ENCODE results near the gene GP2.
"Not testable (repeated sequence)": the region's sequence is repeated elsewhere in the genome, so short reads cannot be mapped to it uniquely, and the experiment has no call there.

GP2 gene

GRCh38 chr16:20323591-20324117 lies 3.7 kb downstream of the GP2 start:
- DNase-seq: no peak

GRCh38 chr16:20322696-20323095 lies 4.6 kb downstream of the GP2 start:
- no peak for DNase-seq

GRCh38 chr16:20321671-20322070 lies 5.6 kb downstream of the GP2 start:
- DNase-seq: no peak

- DNase-seq: not testable (repeated sequence)
These were observed 6.3 kb downstream of the GP2 start for GRCh38 chr16:20321051-20321450.

GRCh38 chr16:20320592-20320991 lies 6.7 kb downstream of the GP2 start:
- DNase-seq: no peak

- DNase-seq: no peak
These were observed 7.1 kb downstream of the GP2 start for GRCh38 chr16:20320178-20320577.

- DNase-seq: no peak
These were observed 7.9 kb downstream of the GP2 start for GRCh38 chr16:20319406-20319805.

GRCh38 chr16:20318437-20318836 lies 8.9 kb downstream of the GP2 start:
- DNase-seq: no peak

GRCh38 chr16:20318006-20318405 lies 9.3 kb downstream of the GP2 start:
- no peak for DNase-seq

GRCh38 chr16:20317117-20317516 lies 10.2 kb downstream of the GP2 start:
- no peak for DNase-seq

GRCh38 chr16:20316715-20317114 lies 10.6 kb downstream of the GP2 start:
- no peak for DNase-seq

- DNase-seq: no peak
These were observed 11.5 kb downstream of the GP2 start for GRCh38 chr16:20315764-20316163.

GRCh38 chr16:20314575-20314974 lies 12.7 kb downstream of the GP2 start:
- no peak for DNase-seq

- DNase-seq: no peak
These were observed 13.6 kb downstream of the GP2 start for GRCh38 chr16:20313741-20314140.

- not testable (repeated sequence) for DNase-seq
These were observed 14.7 kb downstream of the GP2 start for GRCh38 chr16:20312536-20313095.

- DNase-seq: no peak
These were observed 15.8 kb downstream of the GP2 start for GRCh38 chr16:20311548-20311947.

GRCh38 chr16:20310421-20311395 lies 16.6 kb downstream of the GP2 start:
- no peak for DNase-seq

GRCh38 chr16:20309786-20310185 lies 17.5 kb downstream of the GP2 start:
- DNase-seq: no peak

GRCh38 chr16:20308801-20309590 lies 18.3 kb downstream of the GP2 start:
- DNase-seq: no peak

- no peak for DNase-seq
These were observed 19.0 kb downstream of the GP2 start for GRCh38 chr16:20308266-20308665.

GRCh38 chr16:20307791-20308190 lies 19.5 kb downstream of the GP2 start:
- no peak for DNase-seq

- no peak for DNase-seq
These were observed 20.1 kb downstream of the GP2 start for GRCh38 chr16:20307240-20307671.

GRCh38 chr16:20306401-20306800 lies 20.9 kb downstream of the GP2 start:
- DNase-seq: no peak

Data from NCI-H1930 (cell line).